Upper lobe of right lung (tissue), 1 donor: ENCODE measurements around the gene FAM200C. TPM values are rescaled to one million over a fixed set of nuclear protein-coding genes. Genes with fewer than 3 reads are reported as not detected.

Experiments
- ATAC-seq: fragments of 200-7000 bp; cut with Tn5 transposase; one replicate; pipeline ENCODE4 v1.9.1; 2020; ENCODE audit warnings: mild to moderate bottlenecking, moderate library complexity
- DNase-seq: peaks from one replicate; pipeline ENCODE4 v3.0.0-alpha.2; 2020
- H3K27ac ChIP-seq: fragments of 200-600 bp; one replicate; pipeline ENCODE4 v1.8.0; 2022
- H3K27me3 ChIP-seq: fragments of 200-600 bp; one replicate; pipeline ENCODE4 v1.8.0; 2022; ENCODE audit warnings: mild to moderate bottlenecking
- H3K36me3 ChIP-seq: fragments of 200-600 bp; one replicate; pipeline ENCODE4 v1.8.0; 2022
- H3K4me1 ChIP-seq: fragments of 200-600 bp; one replicate; pipeline ENCODE4 v1.8.0; 2022
- H3K4me3 ChIP-seq: fragments of 200-600 bp; one replicate; pipeline ENCODE4 v1.8.0; 2022; ENCODE audit warnings: mild to moderate bottlenecking
- H3K9me3 ChIP-seq: fragments of 200-600 bp; one replicate; pipeline ENCODE4 v1.8.0; 2022
- intact Hi-C: fragments of 100-400 bp; cut with DNase I; formaldehyde crosslinking; loops from one replicate; pipeline ENCODE4 v1.11.0; 2022
- total RNA-seq: library from RNA; stranded (reverse); fragmentation: NEBNext Ultra II Directional; extraction: Animal tissue kit (Norgen Biotek cat#: 25700); gene quantifications from one replicate; pipeline ENCODE4 v1.2.1, GENCODE V29; 2021
- TF ChIP-seq, protein P1 (sequence below): fragments of 200-600 bp; IDR thresholded peaks from one replicate; pipeline ENCODE4 v1.8.0; 2022; ENCODE audit warnings: antibody characterized with exemption
- donor health status: DM: no; HTN: yes; CAD: no; lungs with severe emphysema.

Gene FAM200C
- total RNA-seq, 1 donor from 2014 or later: 2.8 TPM

DNA sequence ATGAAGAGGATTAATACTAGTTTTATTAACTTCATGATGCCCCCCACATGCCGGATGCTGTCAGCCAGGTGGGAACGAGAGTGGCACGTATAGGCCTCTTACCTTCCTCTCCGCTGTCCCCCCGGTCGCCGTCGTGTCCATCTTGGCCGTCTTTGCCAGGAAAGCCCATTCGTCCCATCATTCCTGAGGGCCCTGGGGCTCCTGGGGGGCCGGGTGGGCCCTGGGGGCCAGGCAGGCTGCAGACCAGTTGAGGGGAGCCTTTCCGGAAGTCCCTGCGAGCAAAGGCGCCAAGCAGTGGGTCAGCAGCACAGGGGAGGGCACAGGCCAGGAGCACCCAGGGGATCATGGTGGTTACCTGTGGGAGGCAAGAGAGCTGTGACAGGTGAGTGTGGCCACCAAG is 45.2 kb downstream of the FAM200C start:
- DNase-seq (no peak), ATAC-seq (no peak)
- intact Hi-C loops: no loop called here

DNA sequence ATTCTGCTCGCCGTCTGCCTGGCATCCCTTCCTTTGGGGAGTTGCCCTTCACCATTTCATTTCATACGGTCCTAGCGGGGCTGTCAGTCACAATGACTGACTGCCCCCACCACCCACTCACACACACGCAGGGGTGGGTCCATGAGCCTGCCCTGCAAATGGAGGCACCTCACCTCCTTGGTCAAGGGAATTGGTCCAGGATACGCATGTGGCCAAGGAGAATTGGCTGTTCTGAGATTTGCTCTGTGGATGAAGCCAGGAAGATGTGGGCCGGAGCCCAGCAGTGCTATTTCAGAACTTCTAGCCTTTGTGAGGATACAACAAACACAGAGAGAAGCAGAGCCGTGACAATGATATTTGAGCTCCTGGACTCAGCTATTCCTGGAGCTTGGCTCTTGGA is 46.5 kb downstream of the FAM200C start:
- no peak for ATAC-seq

More for the DNA sequence above, 45.2 kb downstream of the FAM200C start:
- H3K27me3 ChIP-seq: no peaks in the 10 kb centered on the region
- H3K27ac ChIP-seq: no peak overlapping the region
- TF ChIP-seq, protein P1, sequence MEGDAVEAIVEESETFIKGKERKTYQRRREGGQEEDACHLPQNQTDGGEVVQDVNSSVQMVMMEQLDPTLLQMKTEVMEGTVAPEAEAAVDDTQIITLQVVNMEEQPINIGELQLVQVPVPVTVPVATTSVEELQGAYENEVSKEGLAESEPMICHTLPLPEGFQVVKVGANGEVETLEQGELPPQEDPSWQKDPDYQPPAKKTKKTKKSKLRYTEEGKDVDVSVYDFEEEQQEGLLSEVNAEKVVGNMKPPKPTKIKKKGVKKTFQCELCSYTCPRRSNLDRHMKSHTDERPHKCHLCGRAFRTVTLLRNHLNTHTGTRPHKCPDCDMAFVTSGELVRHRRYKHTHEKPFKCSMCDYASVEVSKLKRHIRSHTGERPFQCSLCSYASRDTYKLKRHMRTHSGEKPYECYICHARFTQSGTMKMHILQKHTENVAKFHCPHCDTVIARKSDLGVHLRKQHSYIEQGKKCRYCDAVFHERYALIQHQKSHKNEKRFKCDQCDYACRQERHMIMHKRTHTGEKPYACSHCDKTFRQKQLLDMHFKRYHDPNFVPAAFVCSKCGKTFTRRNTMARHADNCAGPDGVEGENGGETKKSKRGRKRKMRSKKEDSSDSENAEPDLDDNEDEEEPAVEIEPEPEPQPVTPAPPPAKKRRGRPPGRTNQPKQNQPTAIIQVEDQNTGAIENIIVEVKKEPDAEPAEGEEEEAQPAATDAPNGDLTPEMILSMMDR: no peak
- no peaks in the 10 kb centered on the region for H3K36me3 ChIP-seq
- H3K4me3 ChIP-seq: no peak overlapping the region
- H3K9me3 ChIP-seq: no peaks in the 10 kb centered on the region
- H3K4me1 ChIP-seq: peaks cover 1% of the 10 kb centered on the region

DNA sequence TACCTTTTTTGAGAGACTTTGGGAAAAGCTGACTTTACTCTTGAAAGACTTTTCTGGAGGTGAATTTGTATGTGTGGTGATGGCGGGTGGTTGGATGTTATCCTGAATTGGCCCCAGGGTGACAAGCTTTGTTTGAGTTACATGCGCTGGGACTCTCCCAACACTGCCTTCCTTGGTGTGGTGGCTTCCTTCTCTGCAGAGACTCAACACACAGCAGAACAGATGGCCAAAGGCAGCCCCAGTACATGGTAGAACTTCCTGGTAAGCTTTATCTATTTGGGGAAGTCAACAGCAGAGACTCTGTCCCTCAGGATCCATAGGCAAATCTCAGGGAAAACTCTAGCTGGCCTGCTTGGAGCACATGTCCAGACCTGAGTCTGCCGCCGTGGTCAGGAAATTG is 47.5 kb downstream of the FAM200C start:
- no peak for ATAC-seq

More for the DNA sequence above, 46.5 kb downstream of the FAM200C start:
- Histone ChIP-seq H3K36me3 (no peaks in the 10 kb centered on the region), H3K4me1 (no peaks in the 10 kb centered on the region), H3K9me3 (no peaks in the 10 kb centered on the region), H3K27me3 (no peaks in the 10 kb centered on the region), H3K4me3 (no peak overlapping the region), H3K27ac (no peak overlapping the region)
- DNase-seq: no peak
- intact Hi-C loops: no loop called here
- TF ChIP-seq, protein P1: no peak

DNA sequence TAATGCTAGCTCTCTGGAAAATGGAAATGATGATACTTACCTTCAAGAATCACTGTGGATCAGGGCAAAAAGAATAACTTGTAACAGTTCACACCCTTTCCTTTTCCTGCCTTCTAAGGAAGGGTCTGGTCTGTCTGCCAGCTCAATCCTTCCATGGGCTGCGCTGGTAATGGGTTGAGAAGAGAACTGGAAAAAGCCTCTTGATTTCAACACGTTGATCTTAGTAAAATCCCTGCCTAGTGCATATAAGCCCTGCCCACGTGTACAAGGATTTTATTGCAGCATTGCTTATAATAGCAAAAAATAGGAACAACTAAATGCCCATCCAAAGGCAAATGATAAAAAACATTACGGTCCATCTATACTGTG is 49.9 kb downstream of the FAM200C start:
- ATAC-seq (no peak), DNase-seq (no peak)
- Histone ChIP-seq H3K27me3 (no peaks in the 10 kb centered on the region), H3K4me3 (no peak overlapping the region), H3K36me3 (no peaks in the 10 kb centered on the region), H3K4me1 (peaks cover 4% of the 10 kb centered on the region), H3K9me3 (no peaks in the 10 kb centered on the region), H3K27ac (no peak overlapping the region)
- TF ChIP-seq, protein P1: no peak
- intact Hi-C loops: no loop called here

More for the DNA sequence above, 47.5 kb downstream of the FAM200C start:
- Histone ChIP-seq H3K36me3 (no peaks in the 10 kb centered on the region), H3K4me3 (no peak overlapping the region), H3K9me3 (no peaks in the 10 kb centered on the region), H3K27ac (no peak overlapping the region), H3K4me1 (no peaks in the 10 kb centered on the region), H3K27me3 (no peaks in the 10 kb centered on the region)
- TF ChIP-seq, protein P1: no peak
- intact Hi-C loops: no loop called here
- DNase-seq: no peak

DNA sequence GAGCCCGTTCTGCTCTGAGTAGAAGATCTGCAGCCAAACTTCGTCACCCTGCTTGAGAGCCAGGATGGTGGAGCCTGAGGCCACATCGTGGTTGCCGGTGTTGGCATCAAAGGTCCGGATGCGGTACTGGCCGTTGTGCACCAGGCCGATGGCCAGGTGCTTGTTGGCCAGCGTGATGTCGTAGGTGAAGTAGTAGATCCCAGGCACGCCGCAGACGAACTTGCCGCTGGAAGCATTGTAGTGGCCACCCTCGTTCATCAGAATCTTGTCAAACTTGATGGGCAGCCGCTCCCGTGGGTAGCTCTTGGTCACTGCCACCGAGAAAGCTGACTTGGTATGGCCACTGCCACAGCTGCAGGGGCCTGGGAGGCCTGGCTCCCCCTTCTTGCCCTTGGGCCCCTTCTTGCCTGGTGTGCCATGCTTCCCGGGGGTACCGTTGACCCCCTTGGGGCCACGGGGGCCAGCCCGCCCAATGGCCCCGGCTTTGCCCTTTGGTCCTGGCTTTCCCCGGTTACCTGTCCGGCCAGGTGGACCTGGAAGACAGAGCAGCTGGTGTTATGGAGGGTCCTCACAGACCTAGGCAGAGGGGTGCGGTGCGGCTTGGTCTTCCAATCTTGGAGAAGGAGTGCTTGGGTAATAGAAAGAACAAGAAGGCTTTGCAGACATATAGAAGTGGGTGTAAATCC is 50.5 kb downstream of the FAM200C start:
- H3K4me3 ChIP-seq: no peak overlapping the region
- intact Hi-C loops: no loop called here
- TF ChIP-seq, protein P1: no peak
- no peak overlapping the region for H3K27ac ChIP-seq
- H3K36me3 ChIP-seq: no peaks in the 10 kb centered on the region
- peaks cover 4% of the 10 kb centered on the region for H3K4me1 ChIP-seq
- no peak for ATAC-seq
- H3K9me3 ChIP-seq: no peaks in the 10 kb centered on the region
- no peak for DNase-seq
- no peaks in the 10 kb centered on the region for H3K27me3 ChIP-seq

DNA sequence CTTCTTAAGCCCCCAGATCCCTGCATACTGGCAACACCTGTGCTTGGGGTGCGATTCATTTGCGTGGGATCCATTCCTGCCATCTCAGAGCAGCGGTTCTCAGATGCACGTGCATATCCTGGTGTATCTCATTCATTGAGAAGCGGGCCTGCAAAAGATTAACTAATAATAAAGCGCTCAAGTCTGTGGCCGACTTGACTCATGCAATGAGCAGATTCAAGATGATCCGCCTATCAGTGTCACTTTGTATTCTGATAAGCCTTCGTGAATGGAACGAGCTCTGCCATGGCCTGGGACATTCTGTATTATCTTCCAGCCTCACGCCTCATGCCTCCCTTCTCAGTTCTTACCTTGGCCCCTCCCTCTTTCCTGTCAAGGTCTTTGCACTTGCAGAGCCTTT is 51.8 kb downstream of the FAM200C start:
- Histone ChIP-seq H3K9me3 (no peaks in the 10 kb centered on the region), H3K4me1 (peaks cover 4% of the 10 kb centered on the region), H3K27me3 (no peaks in the 10 kb centered on the region), H3K4me3 (no peak overlapping the region), H3K36me3 (no peaks in the 10 kb centered on the region), H3K27ac (no peak overlapping the region)
- no peak for ATAC-seq
- DNase-seq: no peak
- intact Hi-C loops: no loop called here
- TF ChIP-seq, protein P1: no peak
